ENCODE data around the gene TMEM198. TPM values are rescaled to one million over a fixed set of nuclear protein-coding genes. Genes with fewer than 3 reads are reported as not detected.

TMEM198 gene
- total and polyA plus RNA-seq, 4 donors, result 1.3 to 7.1 (median 4.3) TPM

DNA sequence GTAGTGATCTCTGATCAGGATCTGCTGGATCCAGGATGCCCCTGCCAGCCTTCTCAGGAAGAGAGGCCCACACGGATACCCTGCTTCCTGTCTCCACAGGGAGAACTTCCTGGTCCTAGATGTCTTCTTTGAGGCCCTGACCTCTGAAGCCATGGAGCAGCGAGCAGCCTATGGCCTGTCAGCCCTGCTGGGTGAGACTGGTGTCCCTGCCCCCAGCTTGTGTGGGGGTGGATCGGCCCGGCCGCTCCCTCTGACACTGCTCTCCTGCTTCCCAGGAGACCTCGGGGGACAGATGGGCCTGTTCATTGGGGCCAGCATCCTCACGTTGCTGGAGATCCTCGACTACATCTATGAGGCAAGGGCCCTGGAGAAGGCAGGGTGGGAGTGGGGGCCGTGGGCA is 6.9 kb upstream of the TMEM198 start:
- H3K27me3 ChIP-seq (ENCODE audit: control insufficient read depth in 3 of 3, insufficient read depth in 3 of 3, low read length in 2 of 3), result no peaks in the 10 kb centered on the region
- TF ChIP-seq, protein P1, sequence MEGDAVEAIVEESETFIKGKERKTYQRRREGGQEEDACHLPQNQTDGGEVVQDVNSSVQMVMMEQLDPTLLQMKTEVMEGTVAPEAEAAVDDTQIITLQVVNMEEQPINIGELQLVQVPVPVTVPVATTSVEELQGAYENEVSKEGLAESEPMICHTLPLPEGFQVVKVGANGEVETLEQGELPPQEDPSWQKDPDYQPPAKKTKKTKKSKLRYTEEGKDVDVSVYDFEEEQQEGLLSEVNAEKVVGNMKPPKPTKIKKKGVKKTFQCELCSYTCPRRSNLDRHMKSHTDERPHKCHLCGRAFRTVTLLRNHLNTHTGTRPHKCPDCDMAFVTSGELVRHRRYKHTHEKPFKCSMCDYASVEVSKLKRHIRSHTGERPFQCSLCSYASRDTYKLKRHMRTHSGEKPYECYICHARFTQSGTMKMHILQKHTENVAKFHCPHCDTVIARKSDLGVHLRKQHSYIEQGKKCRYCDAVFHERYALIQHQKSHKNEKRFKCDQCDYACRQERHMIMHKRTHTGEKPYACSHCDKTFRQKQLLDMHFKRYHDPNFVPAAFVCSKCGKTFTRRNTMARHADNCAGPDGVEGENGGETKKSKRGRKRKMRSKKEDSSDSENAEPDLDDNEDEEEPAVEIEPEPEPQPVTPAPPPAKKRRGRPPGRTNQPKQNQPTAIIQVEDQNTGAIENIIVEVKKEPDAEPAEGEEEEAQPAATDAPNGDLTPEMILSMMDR (IDR thresholded peaks at IDR 0.05; ENCODE audit: control extremely low read depth, extremely low read depth), result no peak
- H3K36me3 ChIP-seq (ENCODE audit: control insufficient read depth in 4 of 4, insufficient read depth in 4 of 4, low read length in 4 of 4), result peaks cover 3 to 13% (median 12%) of the 10 kb centered on the region in 4 donors
- 69 to 77% methylated on average over 9 of the region's 9 CpGs for WGBS, 2 donors
- no peak for DNase-seq
- no peak for ATAC-seq (ENCODE audit: insufficient read depth, low FRiP score)
- H3K9me3 ChIP-seq (ENCODE audit: control insufficient read depth in 4 of 4, insufficient read depth in 3 of 4, low read length in 3 of 4), result no peaks in the 10 kb centered on the region
- H3K27ac ChIP-seq (ENCODE audit: low read depth in 1 of 2, low read length in 1 of 2), result no peak overlapping the region
- peaks cover 0 to 33% (median 4%) of the 10 kb centered on the region in 5 donors for H3K4me1 ChIP-seq (ENCODE audit: control insufficient read depth in 5 of 5, insufficient read depth in 5 of 5, low read length in 5 of 5)
- no peak overlapping the region for H3K9ac ChIP-seq (ENCODE audit: insufficient read depth in 1 of 2, low read length in 2 of 2)
- H3K4me3 ChIP-seq, result no peak overlapping the region

DNA sequence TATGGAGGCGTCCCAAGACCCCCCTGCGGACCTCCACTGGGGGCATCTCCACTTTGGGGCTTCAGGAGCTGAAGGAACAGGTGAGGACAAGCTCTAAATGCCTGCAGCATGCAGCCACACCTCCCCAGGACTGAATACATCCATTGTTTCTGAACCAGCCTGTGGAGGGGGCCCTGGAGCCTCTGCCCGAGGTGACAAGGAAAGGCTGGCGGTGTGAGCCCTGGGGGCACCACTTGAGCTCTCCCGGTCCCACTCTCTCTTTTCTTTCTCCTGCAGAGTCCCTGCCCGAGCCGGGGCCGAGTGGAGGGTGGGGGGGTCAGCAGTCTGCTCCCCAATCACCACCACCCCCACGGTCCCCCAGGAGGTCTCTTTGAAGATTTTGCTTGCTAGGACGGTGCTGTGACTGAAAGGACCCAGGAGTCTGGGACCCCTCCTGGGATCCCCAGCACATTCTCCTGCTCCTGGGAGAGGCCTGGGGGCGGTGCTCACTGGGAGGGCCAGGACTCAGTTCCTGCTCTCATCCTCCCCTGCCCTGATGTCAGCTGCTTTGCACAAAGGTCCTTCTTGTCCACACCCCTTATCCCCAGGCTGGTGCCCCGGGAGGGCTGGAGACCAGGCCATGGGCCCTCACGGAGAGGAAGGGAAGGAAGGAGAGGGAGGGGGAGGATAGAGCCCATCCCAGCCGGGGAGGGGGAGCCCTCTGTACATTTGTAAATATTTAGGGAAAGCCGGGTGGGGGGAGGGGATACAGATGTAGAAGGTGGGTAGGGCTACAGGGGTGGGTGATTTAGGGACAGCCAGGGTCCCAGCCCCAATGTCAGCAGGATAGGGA is 6.0 kb upstream of the TMEM198 start:
- H3K9me3 ChIP-seq (ENCODE audit: control insufficient read depth in 4 of 4, insufficient read depth in 3 of 4, low read length in 3 of 4), result no peaks in the 10 kb centered on the region
- H3K4me3 ChIP-seq, result no peak overlapping the region
- no peak for ATAC-seq (ENCODE audit: insufficient read depth, low FRiP score)
- H3K4me1 ChIP-seq (ENCODE audit: control insufficient read depth in 5 of 5, insufficient read depth in 5 of 5, low read length in 5 of 5), result peaks cover 0 to 42% (median 6%) of the 10 kb centered on the region in 5 donors
- no peak overlapping the region for H3K9ac ChIP-seq (ENCODE audit: insufficient read depth in 1 of 2, low read length in 2 of 2)
- WGBS, 2 donors, result 52 to 64% methylated on average over 11 to 14 of the region's 15 CpGs
- H3K36me3 ChIP-seq (ENCODE audit: control insufficient read depth in 4 of 4, insufficient read depth in 4 of 4, low read length in 4 of 4), result peaks cover 3 to 13% (median 12%) of the 10 kb centered on the region in 4 donors
- no peak overlapping the region for H3K27ac ChIP-seq (ENCODE audit: low read depth in 1 of 2, low read length in 1 of 2)
- TF ChIP-seq, protein P1 (IDR thresholded peaks at IDR 0.05; ENCODE audit: control extremely low read depth, extremely low read depth), result no peak
- H3K27me3 ChIP-seq (ENCODE audit: control insufficient read depth in 3 of 3, insufficient read depth in 3 of 3, low read length in 2 of 3), result no peaks in the 10 kb centered on the region
- DNase-seq, result peak in 2 of 3 donors; percentile 74 to 78

DNA sequence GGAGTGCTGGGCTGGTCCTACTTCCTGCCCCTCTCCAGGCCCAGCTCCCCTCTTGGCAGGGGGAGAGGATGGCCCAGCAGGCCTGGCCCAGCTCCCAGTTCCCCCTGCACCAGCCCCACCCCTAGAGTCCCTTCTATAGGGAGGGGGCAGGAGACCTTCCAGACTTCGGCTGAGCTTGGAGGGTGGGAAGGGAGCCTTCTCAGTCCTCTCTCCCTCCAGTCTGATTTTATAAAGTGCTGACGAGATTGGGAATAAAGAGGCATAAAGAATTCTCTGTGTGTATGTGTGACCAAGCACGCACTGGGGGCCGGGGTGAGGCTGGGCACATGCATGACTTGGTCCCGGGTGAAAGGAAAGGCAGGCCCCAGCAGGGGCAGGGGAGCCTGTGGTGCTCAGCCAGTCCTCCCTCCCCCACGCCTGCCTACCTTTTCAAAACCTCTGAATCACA is 5.3 kb upstream of the TMEM198 start:
- Histone ChIP-seq H3K4me1 (ENCODE audit: control insufficient read depth in 5 of 5, insufficient read depth in 5 of 5, low read length in 5 of 5) (peaks cover 0 to 45% (median 6%) of the 10 kb centered on the region in 5 donors), H3K9me3 (ENCODE audit: control insufficient read depth in 4 of 4, insufficient read depth in 3 of 4, low read length in 3 of 4) (no peaks in the 10 kb centered on the region), H3K9ac (ENCODE audit: insufficient read depth in 1 of 2, low read length in 2 of 2) (no peak overlapping the region), H3K4me3 (no peak overlapping the region), H3K27me3 (ENCODE audit: control insufficient read depth in 3 of 3, insufficient read depth in 3 of 3, low read length in 2 of 3) (no peaks in the 10 kb centered on the region), H3K27ac (ENCODE audit: low read depth in 1 of 2, low read length in 1 of 2) (no peak overlapping the region), H3K36me3 (ENCODE audit: control insufficient read depth in 4 of 4, insufficient read depth in 4 of 4, low read length in 4 of 4) (peaks cover 3 to 13% (median 12%) of the 10 kb centered on the region in 4 donors)
- peak; percentile 87 to 92 (median 89) for DNase-seq
- WGBS, 2 donors, result 69 to 75% methylated on average over 6 of the region's 6 CpGs
- TF ChIP-seq, protein P1 (IDR thresholded peaks at IDR 0.05; ENCODE audit: control extremely low read depth, extremely low read depth), result no peak
- no peak for ATAC-seq (ENCODE audit: insufficient read depth, low FRiP score)

Data from lung (tissue), 12 donors.